Liver (tissue), 9 donors: Measurements from ENCODE around the gene SCN8A. TPM values are rescaled to one million over a fixed set of nuclear protein-coding genes. Genes with fewer than 3 reads are reported as not detected.

Source experiments
- DNase-seq: peaks from one replicate; pipeline ENCODE4 v3.0.0-alpha.2; 2017; ENCODE audit warnings: low spot score
- H3K27ac ChIP-seq, 2 donors: one replicate each; pipeline ENCODE4 v1.7.0; 2013; ENCODE audit warnings: inconsistent platforms in 2 of 2, low read length in 2 of 2, control low read depth in 1 of 2, low read depth in 1 of 2, mild to moderate bottlenecking in 1 of 2
- H3K27me3 ChIP-seq, 4 donors: one replicate each; pipeline versions ENCODE4 v1.6.1 to v1.7.0; 2013; ENCODE audit warnings: low read length in 3 of 4, inconsistent platforms in 1 of 4, mild to moderate bottlenecking in 1 of 4, moderate library complexity in 1 of 4; ENCODE audit not compliant: control insufficient read depth in 4 of 4, insufficient read depth in 4 of 4
- H3K36me3 ChIP-seq, 4 donors: one replicate each; pipeline versions ENCODE4 v1.6.1 to v1.7.0; 2013; ENCODE audit warnings: low read length in 3 of 4, mild to moderate bottlenecking in 3 of 4, low read depth in 1 of 4, moderate library complexity in 1 of 4; ENCODE audit not compliant: control insufficient read depth in 4 of 4, insufficient read depth in 3 of 4
- H3K4me1 ChIP-seq, 4 donors: one replicate each; pipeline versions ENCODE4 v1.6.1 to v1.7.0; 2013; ENCODE audit warnings: low read length in 3 of 4, mild to moderate bottlenecking in 3 of 4, moderate library complexity in 1 of 4; ENCODE audit not compliant: control insufficient read depth in 4 of 4, insufficient read depth in 4 of 4
- H3K4me3 ChIP-seq, 3 donors: one replicate each; pipeline versions ENCODE4 v1.6.1 to v1.7.0; 2013; ENCODE audit warnings: low read length in 3 of 3, control low read depth in 1 of 3, low read depth in 1 of 3, mild to moderate bottlenecking in 1 of 3
- H3K9ac ChIP-seq, 2 donors: one replicate each; pipeline ENCODE4 v1.7.0; 2013; ENCODE audit warnings: low read length in 2 of 2, mild to moderate bottlenecking in 2 of 2, moderate library complexity in 2 of 2, control low read depth in 1 of 2, low read depth in 1 of 2
- H3K9me3 ChIP-seq, 4 donors: one replicate each; pipeline versions ENCODE4 v1.6.1 to v1.7.0; 2013; ENCODE audit warnings: low read length in 3 of 4; ENCODE audit not compliant: control insufficient read depth in 4 of 4
- EGR1 ChIP-seq, 2 donors: IDR thresholded peaks; 2 replicates each; pipeline ENCODE4 v1.6.1; 2016 to 2018; ENCODE audit warnings: antibody characterized with exemption in 2 of 2, low read depth in 2 of 2
- FOXA1 ChIP-seq: IDR thresholded peaks from 2 replicates; pipeline ENCODE4 v1.6.1; 2016; ENCODE audit warnings: antibody characterized with exemption
- FOXA2 ChIP-seq: IDR thresholded peaks from 2 replicates; pipeline ENCODE4 v1.6.1; 2016; ENCODE audit warnings: antibody characterized with exemption
- GABPA ChIP-seq, 2 donors: IDR thresholded peaks in 1 of 2; conservative IDR thresholded peaks in 1 of 2; 2 replicates each; pipeline ENCODE4 v1.6.1; 2016; ENCODE audit warnings: antibody characterized with exemption in 2 of 2, mild to moderate bottlenecking in 1 of 2, moderate library complexity in 1 of 2
- HNF4A ChIP-seq, 2 donors: conservative IDR thresholded peaks; 2 replicates each; pipeline ENCODE4 v1.6.1; 2016; ENCODE audit warnings: antibody characterized with exemption in 2 of 2, mild to moderate bottlenecking in 2 of 2
- HNF4G ChIP-seq: IDR thresholded peaks from 2 replicates; pipeline ENCODE4 v1.6.1; 2016; ENCODE audit warnings: antibody characterized with exemption
- JUND ChIP-seq, 2 donors: IDR thresholded peaks; 2 replicates each; pipeline ENCODE4 v1.6.1; 2016; ENCODE audit warnings: antibody characterized with exemption in 2 of 2
- MAX ChIP-seq: IDR thresholded peaks from 2 replicates; pipeline ENCODE4 v1.6.1; 2016; ENCODE audit warnings: antibody characterized with exemption
- NR2F2 ChIP-seq: IDR thresholded peaks from 2 replicates; pipeline ENCODE4 v1.6.1; 2016; ENCODE audit warnings: antibody characterized with exemption
- RAD21 ChIP-seq, 2 donors: IDR thresholded peaks; 2 replicates each; pipeline ENCODE4 v1.6.1; 2016; ENCODE audit warnings: antibody characterized with exemption in 2 of 2, mild to moderate bottlenecking in 2 of 2
- RXRA ChIP-seq, 2 donors: IDR thresholded peaks; 2 replicates each; pipeline ENCODE4 v1.6.1; 2017 to 2018; ENCODE audit warnings: antibody characterized with exemption in 2 of 2, mild to moderate bottlenecking in 1 of 2
- SP1 ChIP-seq: IDR thresholded peaks from 2 replicates; pipeline ENCODE4 v1.6.1; 2018; ENCODE audit warnings: antibody characterized with exemption, mild to moderate bottlenecking
- TAF1 ChIP-seq: conservative IDR thresholded peaks from 2 replicates; pipeline ENCODE4 v1.6.1; 2016; ENCODE audit warnings: antibody characterized with exemption, mild to moderate bottlenecking
- YY1 ChIP-seq: IDR thresholded peaks from 2 replicates; pipeline ENCODE4 v1.6.1; 2016; ENCODE audit warnings: antibody characterized with exemption, mild to moderate bottlenecking
- WGBS: extraction: QIAGEN DNeasy Blood & Tissue Kit; methylation state at CpG from one replicate; pipeline ENCODE4 v1.1.7; 2013; 5-methylcytosine and 5-hydroxymethylcytosine counted together
- polyA plus RNA-seq, 2 donors: library from polyadenylated mRNA; stranded (reverse) in 1 of 2; unstranded in 1 of 2; fragments of 200-250 nt in 1 of 2; fragments of >200 nt in 1 of 2; fragmentation: Nextera tagmentation in 1 of 2; extraction: Ambion mirVana in 1 of 2; gene quantifications; one replicate each; pipeline versions ENCODE4 v1.2.1 to v1.2.3, GENCODE V29; 2013 to 2015
- total RNA-seq, 2 donors: library from RNA; depleted of rRNA; stranded (reverse); fragments of >200 nt; gene quantifications; one replicate each; pipeline ENCODE4 v1.2.3, GENCODE V29; 2014
- TF ChIP-seq, protein P1 (sequence below): IDR thresholded peaks from 2 replicates; pipeline ENCODE4 v1.6.1; 2016; ENCODE audit warnings: antibody characterized with exemption
- TF ChIP-seq, protein P2 (sequence below): IDR thresholded peaks from 2 replicates; pipeline ENCODE4 v1.6.1; 2016; ENCODE audit warnings: antibody characterized with exemption
- TF ChIP-seq, protein P3 (sequence below): IDR thresholded peaks from 2 replicates; pipeline ENCODE4 v1.6.1; 2016; ENCODE audit warnings: antibody characterized with exemption, mild to moderate bottlenecking
- TF ChIP-seq, protein P4 (sequence below): fragments of 150-350 bp; IDR thresholded peaks from 2 replicates; pipeline ENCODE4 v1.5.1; 2017; ENCODE audit warnings: improper control_type of control experiment, low read depth, low read length; ENCODE audit not compliant: missing input control
- donor health status: healthy.
- donor health status: healthy.
- donor health status: healthy.
- donor health status: healthy.
- donor health status: healthy.

The SCN8A gene
- total and polyA plus RNA-seq, 4 donors: 0.84 to 12.7 (median 3.8) TPM

GRCh38 chr12:51779876-51780275 is 188.8 kb downstream of the SCN8A start:
- WGBS: 95% methylated on average over 5 of the region's 5 CpGs
- TF ChIP-seq, protein P1, sequence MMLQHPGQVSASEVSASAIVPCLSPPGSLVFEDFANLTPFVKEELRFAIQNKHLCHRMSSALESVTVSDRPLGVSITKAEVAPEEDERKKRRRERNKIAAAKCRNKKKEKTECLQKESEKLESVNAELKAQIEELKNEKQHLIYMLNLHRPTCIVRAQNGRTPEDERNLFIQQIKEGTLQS: no peak
- no peak for TF ChIP-seq JUND (IDR thresholded peaks at IDR 0.05)
- no peak for TF ChIP-seq FOXA2
- TF ChIP-seq, protein P2, sequence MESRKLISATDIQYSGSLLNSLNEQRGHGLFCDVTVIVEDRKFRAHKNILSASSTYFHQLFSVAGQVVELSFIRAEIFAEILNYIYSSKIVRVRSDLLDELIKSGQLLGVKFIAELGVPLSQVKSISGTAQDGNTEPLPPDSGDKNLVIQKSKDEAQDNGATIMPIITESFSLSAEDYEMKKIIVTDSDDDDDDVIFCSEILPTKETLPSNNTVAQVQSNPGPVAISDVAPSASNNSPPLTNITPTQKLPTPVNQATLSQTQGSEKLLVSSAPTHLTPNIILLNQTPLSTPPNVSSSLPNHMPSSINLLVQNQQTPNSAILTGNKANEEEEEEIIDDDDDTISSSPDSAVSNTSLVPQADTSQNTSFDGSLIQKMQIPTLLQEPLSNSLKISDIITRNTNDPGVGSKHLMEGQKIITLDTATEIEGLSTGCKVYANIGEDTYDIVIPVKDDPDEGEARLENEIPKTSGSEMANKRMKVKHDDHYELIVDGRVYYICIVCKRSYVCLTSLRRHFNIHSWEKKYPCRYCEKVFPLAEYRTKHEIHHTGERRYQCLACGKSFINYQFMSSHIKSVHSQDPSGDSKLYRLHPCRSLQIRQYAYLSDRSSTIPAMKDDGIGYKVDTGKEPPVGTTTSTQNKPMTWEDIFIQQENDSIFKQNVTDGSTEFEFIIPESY: no peak
- TF ChIP-seq NR2F2: no peak
- TF ChIP-seq YY1: no peak
- no peak for TF ChIP-seq RXRA (IDR thresholded peaks at IDR 0.05)
- TF ChIP-seq, protein P3, sequence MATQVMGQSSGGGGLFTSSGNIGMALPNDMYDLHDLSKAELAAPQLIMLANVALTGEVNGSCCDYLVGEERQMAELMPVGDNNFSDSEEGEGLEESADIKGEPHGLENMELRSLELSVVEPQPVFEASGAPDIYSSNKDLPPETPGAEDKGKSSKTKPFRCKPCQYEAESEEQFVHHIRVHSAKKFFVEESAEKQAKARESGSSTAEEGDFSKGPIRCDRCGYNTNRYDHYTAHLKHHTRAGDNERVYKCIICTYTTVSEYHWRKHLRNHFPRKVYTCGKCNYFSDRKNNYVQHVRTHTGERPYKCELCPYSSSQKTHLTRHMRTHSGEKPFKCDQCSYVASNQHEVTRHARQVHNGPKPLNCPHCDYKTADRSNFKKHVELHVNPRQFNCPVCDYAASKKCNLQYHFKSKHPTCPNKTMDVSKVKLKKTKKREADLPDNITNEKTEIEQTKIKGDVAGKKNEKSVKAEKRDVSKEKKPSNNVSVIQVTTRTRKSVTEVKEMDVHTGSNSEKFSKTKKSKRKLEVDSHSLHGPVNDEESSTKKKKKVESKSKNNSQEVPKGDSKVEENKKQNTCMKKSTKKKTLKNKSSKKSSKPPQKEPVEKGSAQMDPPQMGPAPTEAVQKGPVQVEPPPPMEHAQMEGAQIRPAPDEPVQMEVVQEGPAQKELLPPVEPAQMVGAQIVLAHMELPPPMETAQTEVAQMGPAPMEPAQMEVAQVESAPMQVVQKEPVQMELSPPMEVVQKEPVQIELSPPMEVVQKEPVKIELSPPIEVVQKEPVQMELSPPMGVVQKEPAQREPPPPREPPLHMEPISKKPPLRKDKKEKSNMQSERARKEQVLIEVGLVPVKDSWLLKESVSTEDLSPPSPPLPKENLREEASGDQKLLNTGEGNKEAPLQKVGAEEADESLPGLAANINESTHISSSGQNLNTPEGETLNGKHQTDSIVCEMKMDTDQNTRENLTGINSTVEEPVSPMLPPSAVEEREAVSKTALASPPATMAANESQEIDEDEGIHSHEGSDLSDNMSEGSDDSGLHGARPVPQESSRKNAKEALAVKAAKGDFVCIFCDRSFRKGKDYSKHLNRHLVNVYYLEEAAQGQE: no peak
- no peak for TF ChIP-seq GABPA (IDR thresholded peaks at IDR 0.05 in 1 of 2, conservative IDR thresholded peaks at IDR 0.05 in 1 of 2)
- no peak for TF ChIP-seq HNF4G
- no peak for TF ChIP-seq EGR1 (IDR thresholded peaks at IDR 0.05; ENCODE audit: low read depth in 2 of 2)
- no peak for TF ChIP-seq SP1
- no peak for TF ChIP-seq TAF1
- TF ChIP-seq, protein P4, sequence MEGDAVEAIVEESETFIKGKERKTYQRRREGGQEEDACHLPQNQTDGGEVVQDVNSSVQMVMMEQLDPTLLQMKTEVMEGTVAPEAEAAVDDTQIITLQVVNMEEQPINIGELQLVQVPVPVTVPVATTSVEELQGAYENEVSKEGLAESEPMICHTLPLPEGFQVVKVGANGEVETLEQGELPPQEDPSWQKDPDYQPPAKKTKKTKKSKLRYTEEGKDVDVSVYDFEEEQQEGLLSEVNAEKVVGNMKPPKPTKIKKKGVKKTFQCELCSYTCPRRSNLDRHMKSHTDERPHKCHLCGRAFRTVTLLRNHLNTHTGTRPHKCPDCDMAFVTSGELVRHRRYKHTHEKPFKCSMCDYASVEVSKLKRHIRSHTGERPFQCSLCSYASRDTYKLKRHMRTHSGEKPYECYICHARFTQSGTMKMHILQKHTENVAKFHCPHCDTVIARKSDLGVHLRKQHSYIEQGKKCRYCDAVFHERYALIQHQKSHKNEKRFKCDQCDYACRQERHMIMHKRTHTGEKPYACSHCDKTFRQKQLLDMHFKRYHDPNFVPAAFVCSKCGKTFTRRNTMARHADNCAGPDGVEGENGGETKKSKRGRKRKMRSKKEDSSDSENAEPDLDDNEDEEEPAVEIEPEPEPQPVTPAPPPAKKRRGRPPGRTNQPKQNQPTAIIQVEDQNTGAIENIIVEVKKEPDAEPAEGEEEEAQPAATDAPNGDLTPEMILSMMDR: no peak
- no peak for TF ChIP-seq FOXA1
- TF ChIP-seq MAX: no peak
- no peak for TF ChIP-seq RAD21 (IDR thresholded peaks at IDR 0.05)
- no peak for TF ChIP-seq HNF4A (conservative IDR thresholded peaks at IDR 0.05)

More at GRCh38 chr12:51779876-51780275, 188.8 kb downstream of the SCN8A start:
- no peak overlapping the region for H3K4me3 ChIP-seq
- DNase-seq: no peak
- peaks cover 0 to 11% (median 5%) of the 10 kb centered on the region in 4 donors for H3K4me1 ChIP-seq
- H3K9me3 ChIP-seq: no peaks in the 10 kb centered on the region
- no peaks in the 10 kb centered on the region for H3K27me3 ChIP-seq
- H3K36me3 ChIP-seq: peaks cover 0 to 4% (median 1%) of the 10 kb centered on the region in 4 donors
- H3K9ac ChIP-seq: no peak overlapping the region
- no peak overlapping the region for H3K27ac ChIP-seq
